Measurements from ENCODE around the gene CC2D2B. TPM values are rescaled to one million over a fixed set of nuclear protein-coding genes. Genes with fewer than 3 reads are reported as not detected.
"Not testable (repeated sequence)": the region's sequence is repeated elsewhere in the genome, so short reads cannot be mapped to it uniquely, and the experiment has no call there.

CC2D2B gene
- total RNA-seq, 1 donor from 2014 or later, result 0.18 TPM

- FAIRE-seq, result no peak
- H3K27ac Mint-ChIP-seq (ENCODE audit: unreplicated experiment), result no peak overlapping the region
- H3K27me3 ChIP-seq (ENCODE audit: insufficient read depth, low read length), result no peaks in the 10 kb centered on the region
Measured at GRCh38 chr10:95881316-95881715, 26.5 kb upstream of the CC2D2B start.

GRCh38 chr10:95889830-95890229, 17.9 kb upstream of the CC2D2B start:
- Mint-ChIP-seq H3K36me3 (ENCODE audit: low read depth, unreplicated experiment) (peaks cover 9% of the 10 kb centered on the region), H3K4me3 (ENCODE audit: unreplicated experiment) (no peak overlapping the region), H3K27me3 (ENCODE audit: low read depth, unreplicated experiment) (no peaks in the 10 kb centered on the region), H3K4me1 (ENCODE audit: low read depth, unreplicated experiment) (no peaks in the 10 kb centered on the region), H3K27ac (ENCODE audit: unreplicated experiment) (no peak overlapping the region), H3K9me3 (ENCODE audit: unreplicated experiment) (no peaks in the 10 kb centered on the region)
- no peak overlapping the region for H3K9ac ChIP-seq (ENCODE audit: low read length)
- H3K4me3 ChIP-seq (ENCODE audit: insufficient read depth, low read depth, low read length), result no peak overlapping the region
- no peak overlapping the region for H2AFZ ChIP-seq (ENCODE audit: low read depth, low read length)
- no peak for TF ChIP-seq CTCF (IDR thresholded peaks at IDR 0.05; ENCODE audit: insufficient read depth, low read depth, low read length)
- H3K4me1 ChIP-seq (ENCODE audit: insufficient read depth, low read length), result no peaks in the 10 kb centered on the region
- H3K79me2 ChIP-seq (ENCODE audit: insufficient read depth, low read length), result no peaks in the 10 kb centered on the region
- FAIRE-seq (no peak), DNase-seq (ENCODE audit: low read depth) (no peak)
- H3K4me2 ChIP-seq (ENCODE audit: low read length), result no peak overlapping the region
- H3K36me3 ChIP-seq (ENCODE audit: insufficient read depth, low read length), result no peaks in the 10 kb centered on the region
- H4K20me1 ChIP-seq (ENCODE audit: insufficient read depth, low read length), result no peaks in the 10 kb centered on the region
- H3K9me3 ChIP-seq (ENCODE audit: insufficient read depth, low read depth, low read length), result no peaks in the 10 kb centered on the region
- H3K27me3 ChIP-seq (ENCODE audit: insufficient read depth, low read length), result no peaks in the 10 kb centered on the region
- H3K27ac ChIP-seq (ENCODE audit: low read depth, low read length), result no peak overlapping the region

More at GRCh38 chr10:95881316-95881715, 26.5 kb upstream of the CC2D2B start:
- H3K9ac ChIP-seq (ENCODE audit: low read length), result no peak overlapping the region
- H3K27ac ChIP-seq (ENCODE audit: low read depth, low read length), result no peak overlapping the region
- Mint-ChIP-seq H3K36me3 (ENCODE audit: low read depth, unreplicated experiment) (peaks cover 2% of the 10 kb centered on the region), H3K9me3 (ENCODE audit: unreplicated experiment) (peaks cover 3% of the 10 kb centered on the region), H3K4me3 (ENCODE audit: unreplicated experiment) (no peak overlapping the region), H3K4me1 (ENCODE audit: low read depth, unreplicated experiment) (no peaks in the 10 kb centered on the region), H3K27me3 (ENCODE audit: low read depth, unreplicated experiment) (no peaks in the 10 kb centered on the region)
- H3K36me3 ChIP-seq (ENCODE audit: insufficient read depth, low read length), result no peaks in the 10 kb centered on the region
- no peaks in the 10 kb centered on the region for H3K9me3 ChIP-seq (ENCODE audit: insufficient read depth, low read depth, low read length)
- H3K4me1 ChIP-seq (ENCODE audit: insufficient read depth, low read length), result no peaks in the 10 kb centered on the region
- no peaks in the 10 kb centered on the region for H3K79me2 ChIP-seq (ENCODE audit: insufficient read depth, low read length)
- TF ChIP-seq CTCF (IDR thresholded peaks at IDR 0.05; ENCODE audit: insufficient read depth, low read depth, low read length) (no peak), EZH2 (IDR thresholded peaks at IDR 0.05; ENCODE audit: insufficient read depth, low read length) (no peak)
- H3K4me2 ChIP-seq (ENCODE audit: low read length), result no peak overlapping the region
- no peak overlapping the region for H2AFZ ChIP-seq (ENCODE audit: low read depth, low read length)
- no peaks in the 10 kb centered on the region for H4K20me1 ChIP-seq (ENCODE audit: insufficient read depth, low read length)
- DNase-seq (ENCODE audit: low read depth), result no peak
- no peak overlapping the region for H3K4me3 ChIP-seq (ENCODE audit: insufficient read depth, low read depth, low read length)

GRCh38 chr10:95896071-95896850, 11.5 kb upstream of the CC2D2B start:
- no peak for FAIRE-seq
- Histone ChIP-seq H3K27ac (ENCODE audit: low read depth, low read length) (no peak overlapping the region), H3K4me1 (ENCODE audit: insufficient read depth, low read length) (no peaks in the 10 kb centered on the region), H3K9me3 (ENCODE audit: insufficient read depth, low read depth, low read length) (no peaks in the 10 kb centered on the region), H3K36me3 (ENCODE audit: insufficient read depth, low read length) (peaks cover 11% of the 10 kb centered on the region), H4K20me1 (ENCODE audit: insufficient read depth, low read length) (no peaks in the 10 kb centered on the region), H3K9ac (ENCODE audit: low read length) (no peak overlapping the region), H2AFZ (ENCODE audit: low read depth, low read length) (no peak overlapping the region), H3K4me2 (ENCODE audit: low read length) (no peak overlapping the region), H3K27me3 (ENCODE audit: insufficient read depth, low read length) (no peaks in the 10 kb centered on the region), H3K79me2 (ENCODE audit: insufficient read depth, low read length) (no peaks in the 10 kb centered on the region), H3K4me3 (ENCODE audit: insufficient read depth, low read depth, low read length) (no peak overlapping the region)
- H3K27me3 Mint-ChIP-seq (ENCODE audit: low read depth, unreplicated experiment), result no peaks in the 10 kb centered on the region
- TF ChIP-seq CTCF (IDR thresholded peaks at IDR 0.05; ENCODE audit: insufficient read depth, low read depth, low read length) (no peak), EZH2 (IDR thresholded peaks at IDR 0.05; ENCODE audit: insufficient read depth, low read length) (no peak)
- H3K27ac Mint-ChIP-seq (ENCODE audit: unreplicated experiment), result no peak overlapping the region
- H3K36me3 Mint-ChIP-seq (ENCODE audit: low read depth, unreplicated experiment), result peaks cover 19% of the 10 kb centered on the region
- H3K4me3 Mint-ChIP-seq (ENCODE audit: unreplicated experiment), result no peak overlapping the region
- no peaks in the 10 kb centered on the region for H3K4me1 Mint-ChIP-seq (ENCODE audit: low read depth, unreplicated experiment)
- DNase-seq (ENCODE audit: low read depth), result no peak
- H3K9me3 Mint-ChIP-seq (ENCODE audit: unreplicated experiment), result no peaks in the 10 kb centered on the region

- not testable (repeated sequence) for H3K36me3 Mint-ChIP-seq (ENCODE audit: low read depth, unreplicated experiment); H3K79me2 ChIP-seq (ENCODE audit: insufficient read depth, low read length); H3K36me3 ChIP-seq (ENCODE audit: insufficient read depth, low read length); H3K27me3 Mint-ChIP-seq (ENCODE audit: low read depth, unreplicated experiment); H3K4me2 ChIP-seq (ENCODE audit: low read length); H3K27ac ChIP-seq (ENCODE audit: low read depth, low read length); H3K27ac Mint-ChIP-seq (ENCODE audit: unreplicated experiment); H3K4me3 ChIP-seq (ENCODE audit: insufficient read depth, low read depth, low read length); H3K9me3 ChIP-seq (ENCODE audit: insufficient read depth, low read depth, low read length); H3K4me1 Mint-ChIP-seq (ENCODE audit: low read depth, unreplicated experiment); H3K9ac ChIP-seq (ENCODE audit: low read length); H3K4me1 ChIP-seq (ENCODE audit: insufficient read depth, low read length); H4K20me1 ChIP-seq (ENCODE audit: insufficient read depth, low read length); FAIRE-seq; H2AFZ ChIP-seq (ENCODE audit: low read depth, low read length); H3K9me3 Mint-ChIP-seq (ENCODE audit: unreplicated experiment); H3K27me3 ChIP-seq (ENCODE audit: insufficient read depth, low read length); DNase-seq (ENCODE audit: low read depth)
- H3K4me3 Mint-ChIP-seq (ENCODE audit: unreplicated experiment), result peak overlapping the region; percentile 42
Measured at GRCh38 chr10:95905897-95906580, 1.7 kb upstream of the CC2D2B start.

All from astrocyte (in vitro differentiated cells and primary cell).